HEK293 (cell line): Measurements from ENCODE around the gene ITPKB.
"Not testable (repeated sequence)": the region's sequence is repeated elsewhere in the genome, so short reads cannot be mapped to it uniquely, and the experiment has no call there.

ENCODE experiments used
- CTCF ChIA-PET: fragments of 350-600 bp; formaldehyde crosslinking; extraction: SDS; loops from one replicate; lab custom pipeline; 2021; ENCODE audit warnings: antibody characterized with exemption; lab: Yijun Ruan, JAX
- POLR2A ChIA-PET: fragments of 300-600 bp; formaldehyde crosslinking; extraction: SDS; loops from one replicate; lab custom pipeline; 2020; ENCODE audit warnings: antibody characterized with exemption, inconsistent platforms; lab: Yijun Ruan, JAX
- H3K27ac ChIP-seq: fragments of 200-500 bp; sonication (Bioruptor generic); 2 replicates; pipeline ENCODE4 v1.5.1; 2014; ENCODE audit warnings: low read depth, low read length, control low read depth, inconsistent platforms; ENCODE audit errors: extremely low read depth
- H3K36me3 ChIP-seq, 2 experiments: fragments of 200-500 bp in 1 of 2; sonication (Bioruptor generic) in 1 of 2; 1 replicate in 1 of 2; 2 replicates in 1 of 2; pipeline ENCODE4 v1.5.1; 2014 to 2017; ENCODE audit warnings: inconsistent platforms in 2 of 2, low read length in 2 of 2; ENCODE audit not compliant: control insufficient read depth in 2 of 2, insufficient read depth in 1 of 2
- H3K4me1 ChIP-seq: fragments of 200-500 bp; sonication (Bioruptor generic); 2 replicates; pipeline ENCODE4 v1.5.1; 2014; ENCODE audit warnings: mild to moderate bottlenecking, low read length, inconsistent platforms; ENCODE audit not compliant: control insufficient read depth, insufficient read depth
- H3K4me3 ChIP-seq: 2 replicates; pipeline ENCODE4 v1.5.1; 2011; ENCODE audit warnings: low read depth, mild to moderate bottlenecking, control low read depth, low read length, moderate library complexity
- H3K9me3 ChIP-seq: fragments of 200-500 bp; sonication (Bioruptor generic); 2 replicates; pipeline ENCODE4 v1.5.1; 2014; ENCODE audit warnings: low read depth, low read length, inconsistent platforms; ENCODE audit not compliant: control insufficient read depth, insufficient read depth
- BCL11B ChIP-seq: fragments of 450-650 bp; formaldehyde crosslinking; IDR thresholded peaks from 2 replicates; pipeline ENCODE4 v1.5.1; 2016; ENCODE audit warnings: low read depth, missing biosample characterization, missing genetic modification characterization
- EGR2 ChIP-seq: fragments of 450-650 bp; formaldehyde crosslinking; IDR thresholded peaks from 2 replicates; pipeline ENCODE4 v1.5.1; 2016; ENCODE audit warnings: low read depth, missing biosample characterization, missing genetic modification characterization
- HOXA7 ChIP-seq: sonication (generic); formaldehyde crosslinking; IDR thresholded peaks from 2 replicates; pipeline ENCODE4 v1.8.1; 2022; ENCODE audit warnings: missing genetic modification reagents, borderline replicate concordance
- KLF16 ChIP-seq: fragments of 450-650 bp; formaldehyde crosslinking; IDR thresholded peaks from 2 replicates; pipeline ENCODE4 v1.5.1; 2017; ENCODE audit warnings: missing biosample characterization, missing genetic modification characterization
- REPIN1 ChIP-seq: fragments of 450-650 bp; formaldehyde crosslinking; IDR thresholded peaks from 2 replicates; pipeline ENCODE4 v1.5.1; 2017; ENCODE audit warnings: missing biosample characterization, missing genetic modification characterization, low read depth
- SCRT2 ChIP-seq: fragments of 450-650 bp; formaldehyde crosslinking; IDR thresholded peaks from 2 replicates; pipeline ENCODE4 v1.5.1; 2016; ENCODE audit warnings: missing biosample characterization, missing genetic modification characterization
- ZBTB17 ChIP-seq: fragments of 450-650 bp; formaldehyde crosslinking; IDR thresholded peaks from 2 replicates; pipeline ENCODE4 v1.5.1; 2016; ENCODE audit warnings: missing biosample characterization, missing genetic modification characterization
- ZBTB26 ChIP-seq: fragments of 450-650 bp; formaldehyde crosslinking; optimal IDR thresholded peaks from 2 replicates; pipeline ENCODE3; 2016; ENCODE audit warnings: missing biosample characterization, mild to moderate bottlenecking, missing genetic modification characterization
- ZBTB8A ChIP-seq: fragments of 450-650 bp; formaldehyde crosslinking; IDR thresholded peaks from 2 replicates; pipeline ENCODE4 v1.5.1; 2016; ENCODE audit warnings: missing biosample characterization, missing genetic modification characterization
- ZFHX2 ChIP-seq: fragments of 450-650 bp; formaldehyde crosslinking; conservative IDR thresholded peaks from 2 replicates; pipeline ENCODE4 v1.5.1; 2016; ENCODE audit warnings: missing biosample characterization, missing genetic modification characterization
- ZIC2 ChIP-seq: fragments of 450-650 bp; formaldehyde crosslinking; IDR thresholded peaks from 2 replicates; pipeline ENCODE4 v1.5.1; 2016; ENCODE audit warnings: missing biosample characterization, missing genetic modification characterization
- ZNF155 ChIP-seq: fragments of 450-650 bp; formaldehyde crosslinking; IDR thresholded peaks from 2 replicates; pipeline ENCODE4 v1.5.1; 2016; ENCODE audit warnings: missing biosample characterization, missing genetic modification characterization
- ZNF175 ChIP-seq: fragments of 450-650 bp; formaldehyde crosslinking; IDR thresholded peaks from 2 replicates; pipeline ENCODE4 v1.5.1; 2016; ENCODE audit warnings: missing biosample characterization, missing genetic modification characterization
- ZNF416 ChIP-seq: fragments of 450-650 bp; formaldehyde crosslinking; IDR thresholded peaks from 2 replicates; pipeline ENCODE4 v1.5.1; 2016; ENCODE audit warnings: missing biosample characterization, missing genetic modification characterization
- ZNF501 ChIP-seq: fragments of 450-650 bp; formaldehyde crosslinking; IDR thresholded peaks from 2 replicates; pipeline ENCODE4 v1.5.1; 2016; ENCODE audit warnings: missing biosample characterization, missing genetic modification characterization
- ZNF555 ChIP-seq: fragments of 450-650 bp; formaldehyde crosslinking; conservative IDR thresholded peaks from 2 replicates; pipeline ENCODE4 v1.5.1; 2017; ENCODE audit warnings: missing biosample characterization, mild to moderate bottlenecking, missing genetic modification characterization, inconsistent platforms
- ZNF621 ChIP-seq: fragments of 450-650 bp; formaldehyde crosslinking; IDR thresholded peaks from 2 replicates; pipeline ENCODE4 v1.5.1; 2017; ENCODE audit warnings: missing biosample characterization, missing genetic modification characterization
- ZNF629 ChIP-seq: fragments of 450-650 bp; formaldehyde crosslinking; IDR thresholded peaks from 2 replicates; pipeline ENCODE4 v1.5.1; 2017; ENCODE audit warnings: missing biosample characterization, missing genetic modification characterization
- ZNF654 ChIP-seq: fragments of 450-650 bp; formaldehyde crosslinking; IDR thresholded peaks from 2 replicates; pipeline ENCODE4 v1.5.1; 2016; ENCODE audit warnings: low read depth, missing biosample characterization, missing genetic modification characterization
- ZSCAN23 ChIP-seq: fragments of 450-650 bp; formaldehyde crosslinking; IDR thresholded peaks from 2 replicates; pipeline ENCODE4 v1.5.1; 2016; ENCODE audit warnings: missing biosample characterization, missing genetic modification characterization
- ZSCAN4 ChIP-seq: fragments of 450-650 bp; formaldehyde crosslinking; IDR thresholded peaks from 2 replicates; pipeline ENCODE4 v1.5.1; 2017; ENCODE audit warnings: missing biosample characterization, missing genetic modification characterization

Gene ITPKB

GRCh38 chr1:226598955-226599354 is 140.1 kb downstream of the ITPKB start:
- H3K36me3 ChIP-seq, POLR2A ChIA-PET, H3K4me3 ChIP-seq, H3K4me1 ChIP-seq, H3K9me3 ChIP-seq, H3K27ac ChIP-seq: not testable (repeated sequence)
- CTCF ChIA-PET, result interaction anchor here (2.2 kb wide), 1 partner anchor 10 kb away, joined by 17 read pairs; no protein-coding TSS in a partner anchor
- TF ChIP-seq EGR2 (tag by site-specific recombination) (peak; percentile 62), ZFHX2 (tag by site-specific recombination) (peak; percentile 52)

GRCh38 chr1:226598455-226598849 is 140.6 kb downstream of the ITPKB start:
- TF ChIP-seq ZNF555 (tag by site-specific recombination) (no peak), ZNF501 (no peak), ZNF155 (tag by site-specific recombination) (no peak), REPIN1 (tag by site-specific recombination) (no peak), BCL11B (tag by site-specific recombination) (no peak), ZSCAN4 (tag by site-specific recombination) (no peak), ZSCAN23 (tag by site-specific recombination) (no peak), SCRT2 (no peak), ZIC2 (no peak), ZNF629 (tag by site-specific recombination) (no peak), KLF16 (tag by site-specific recombination) (no peak), ZNF416 (tag by site-specific recombination) (no peak), ZNF175 (no peak), ZNF654 (tag by site-specific recombination) (no peak), ZBTB26 (tag by site-specific recombination) (no peak), HOXA7 (CRISPR knock-in tag) (no peak), ZNF621 (tag by site-specific recombination) (no peak)
- no peaks in the 10 kb centered on the region for H3K9me3 ChIP-seq
- ChIA-PET CTCF (interaction anchor here (0.7 kb wide), 3 partner anchors 14 to 50 kb away, joined by 3 read pairs; no protein-coding TSS in a partner anchor), POLR2A (no interaction called here)
- H3K36me3 ChIP-seq, result no peaks in the 10 kb centered on the region
- H3K4me3 ChIP-seq, result no peak overlapping the region
- no peak overlapping the region for H3K27ac ChIP-seq
- H3K4me1 ChIP-seq, result no peaks in the 10 kb centered on the region

- H3K9me3 ChIP-seq, result no peaks in the 10 kb centered on the region
- H3K36me3 ChIP-seq, result no peaks in the 10 kb centered on the region
- H3K4me1 ChIP-seq, result no peaks in the 10 kb centered on the region
- H3K4me3 ChIP-seq, result no peak overlapping the region
- no peak overlapping the region for H3K27ac ChIP-seq
- POLR2A ChIA-PET, result no interaction called here
- no peak for TF ChIP-seq ZBTB17 (tag by site-specific recombination)
- no peak for TF ChIP-seq ZBTB8A
- peak; percentile 90 for TF ChIP-seq ZIC2
- no peak for TF ChIP-seq ZNF501
- TF ChIP-seq, all 188 proteins: peak for 1
- CTCF ChIA-PET, result interaction anchor here (0.6 to 1.6 kb wide), 5 partner anchors 12 to 51 kb away, joined by 3 to 4 read pairs (median 3); no protein-coding TSS in a partner anchor
These were observed 141.2 kb downstream of the ITPKB start for GRCh38 chr1:226597616-226598454.
